NT2/D1 (cell line): Measurements from ENCODE around the gene EXOC1L.

ENCODE experiments used
- SUZ12 ChIP-seq: IDR thresholded peaks from 2 replicates; pipeline ENCODE4 v1.6.1; 2011; ENCODE audit not compliant: insufficient read length, insufficient read depth; ENCODE audit errors: extremely low read depth
- YY1 ChIP-seq: IDR thresholded peaks from 2 replicates; pipeline ENCODE4 v1.6.1; 2011; ENCODE audit not compliant: insufficient read length, insufficient read depth
- ZNF274 ChIP-seq: IDR thresholded peaks from 2 replicates; pipeline ENCODE4 v1.6.1; 2011; ENCODE audit warnings: mild to moderate bottlenecking, low read depth, low read length

DNA sequence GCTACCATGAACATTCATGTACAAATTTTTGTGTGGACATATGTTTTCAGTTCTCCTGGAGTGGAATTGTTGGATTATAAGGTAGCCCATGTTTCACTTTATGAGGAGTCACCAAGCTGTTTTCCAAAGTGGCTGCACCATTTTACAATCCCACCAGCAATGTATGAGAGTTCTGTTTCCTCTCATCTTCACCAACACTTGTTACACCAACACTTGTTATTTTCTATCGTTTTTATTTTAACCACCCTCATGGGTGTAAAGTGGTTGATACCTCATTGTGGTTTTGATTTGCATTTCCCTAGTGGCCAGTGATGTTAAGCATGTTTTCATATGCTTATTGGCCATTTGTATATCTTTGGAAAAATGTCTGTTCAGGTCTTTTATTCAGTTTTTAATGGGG is 38.0 kb downstream of the EXOC1L start:
- TF ChIP-seq SUZ12 (no peak), YY1 (no peak), ZNF274 (no peak)
